GM18526 (cell line): ENCODE data around the gene CD27.

Source experiments
- POLR2A ChIP-seq: IDR thresholded peaks from 3 replicates; pipeline ENCODE4 v1.6.1; 2011; ENCODE audit not compliant: insufficient read length; ENCODE audit errors: extremely low read depth

The CD27 gene

DNA sequence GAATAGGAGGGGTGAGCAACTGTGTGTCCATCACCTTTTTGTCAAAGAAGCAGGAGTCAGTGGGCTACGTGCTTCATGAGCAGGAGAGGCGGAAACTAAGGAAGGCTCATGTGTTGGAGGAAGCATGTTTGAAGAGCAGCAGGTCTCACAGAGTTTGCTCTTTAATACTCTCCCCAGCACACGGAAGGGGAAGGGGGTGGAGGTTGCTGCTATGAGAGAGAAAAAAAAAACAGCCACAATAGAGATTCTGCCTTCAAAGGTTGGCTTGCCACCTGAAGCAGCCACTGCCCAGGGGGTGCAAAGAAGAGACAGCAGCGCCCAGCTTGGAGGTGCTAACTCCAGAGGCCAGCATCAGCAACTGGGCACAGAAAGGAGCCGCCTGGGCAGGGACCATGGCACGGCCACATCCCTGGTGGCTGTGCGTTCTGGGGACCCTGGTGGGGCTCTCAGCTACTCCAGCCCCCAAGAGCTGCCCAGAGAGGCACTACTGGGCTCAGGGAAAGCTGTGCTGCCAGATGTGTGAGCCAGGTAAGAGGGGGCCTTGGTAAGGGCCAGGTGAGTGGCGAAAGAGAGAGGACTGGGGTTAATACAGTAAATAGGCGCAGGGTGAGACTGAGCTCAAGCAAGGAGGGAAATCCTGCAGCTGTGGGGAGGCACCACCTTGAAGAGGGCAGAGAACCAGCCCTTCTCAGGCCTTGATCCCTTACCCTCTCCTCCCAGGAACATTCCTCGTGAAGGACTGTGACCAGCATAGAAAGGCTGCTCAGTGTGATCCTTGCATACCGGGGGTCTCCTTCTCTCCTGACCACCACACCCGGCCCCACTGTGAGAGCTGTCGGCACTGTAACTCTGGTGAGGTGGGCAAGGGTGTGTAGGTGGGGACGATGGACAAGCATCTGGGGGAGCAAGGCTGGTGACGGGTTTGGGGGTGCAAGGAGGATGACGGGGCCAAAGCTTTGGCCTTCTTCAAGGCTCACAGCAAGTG lies at the start of gene CD27:
CD27 (plus strand) TSS at position 252 of the 985 bp plus-strand sequence; CDS start at position 393, 141 bp downstream.
- peak; percentile 50 for TF ChIP-seq POLR2A

DNA sequence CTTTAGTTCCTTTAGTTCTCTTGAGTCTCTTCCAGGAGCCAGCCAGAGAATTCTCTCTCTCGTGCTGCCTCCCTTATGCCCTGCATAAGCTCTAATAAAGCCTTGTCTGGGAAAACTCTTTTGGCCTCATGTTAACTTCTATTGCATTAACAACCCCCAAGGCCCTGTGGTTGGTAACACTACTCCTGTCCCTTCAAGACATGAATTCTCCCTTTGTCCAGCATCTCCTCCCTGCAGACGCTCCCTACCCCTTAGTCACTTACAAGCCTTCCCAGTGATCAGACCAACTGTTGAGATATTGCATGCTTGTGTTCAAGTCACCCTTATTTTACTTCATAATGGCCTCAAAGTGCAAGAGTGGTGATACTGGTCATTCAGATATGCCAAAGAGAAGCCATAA lies 48.7 kb upstream of the CD27 start:
- no peak for TF ChIP-seq POLR2A

DNA sequence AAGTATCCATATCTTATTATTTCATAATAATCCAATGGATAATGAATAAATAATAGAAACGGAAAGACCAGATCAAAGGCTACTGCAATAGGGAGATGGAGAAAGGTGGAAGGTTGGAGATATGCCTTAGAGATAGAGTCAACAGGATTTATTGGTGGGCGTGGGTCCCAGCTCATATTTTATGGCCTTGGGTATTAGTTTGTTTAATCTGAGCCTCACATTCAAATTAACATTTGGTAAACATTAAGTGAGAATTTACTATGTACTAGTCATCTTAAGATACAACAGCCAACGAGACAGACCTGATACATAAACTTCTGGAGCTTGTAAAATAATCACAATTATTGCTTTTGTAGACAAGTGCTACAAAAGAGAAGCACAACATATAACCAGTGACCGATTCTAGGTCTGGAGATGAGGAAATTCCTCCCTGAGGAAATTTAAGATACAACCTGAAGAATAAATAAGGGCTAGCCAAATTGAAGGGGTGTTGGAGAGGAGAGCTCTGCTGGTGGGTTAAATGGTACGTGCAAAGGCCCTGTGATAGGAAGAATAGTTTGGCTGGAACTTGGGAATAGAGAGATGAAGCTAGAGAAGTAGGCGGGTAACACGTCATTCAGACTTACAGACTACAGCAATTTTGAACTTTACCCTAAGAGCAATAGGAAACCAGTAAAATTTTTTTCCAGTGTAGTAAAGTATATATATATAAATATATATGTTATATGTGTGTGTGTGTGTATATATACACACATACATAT lies 44.7 kb upstream of the CD27 start:
- no peak for TF ChIP-seq POLR2A

DNA sequence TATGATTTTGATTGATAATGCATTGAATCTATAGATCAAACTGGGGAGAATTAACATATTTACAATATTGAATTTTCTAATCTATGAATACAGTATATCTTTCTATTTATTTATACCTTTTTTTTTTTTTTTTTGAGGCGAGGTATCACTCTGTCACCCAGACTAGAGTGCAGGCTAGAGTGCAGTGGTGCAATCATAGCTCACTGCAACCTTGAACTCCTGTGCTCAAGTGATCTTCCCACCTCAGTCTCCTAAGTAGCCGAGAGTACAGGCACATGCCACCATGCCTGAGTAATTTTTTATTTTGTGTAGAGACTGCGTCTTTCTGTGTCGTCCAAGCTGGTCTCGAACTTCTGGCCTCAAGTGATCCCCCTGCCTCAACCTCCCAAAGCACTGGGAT lies 40.4 kb upstream of the CD27 start:
- TF ChIP-seq POLR2A = no peak

DNA sequence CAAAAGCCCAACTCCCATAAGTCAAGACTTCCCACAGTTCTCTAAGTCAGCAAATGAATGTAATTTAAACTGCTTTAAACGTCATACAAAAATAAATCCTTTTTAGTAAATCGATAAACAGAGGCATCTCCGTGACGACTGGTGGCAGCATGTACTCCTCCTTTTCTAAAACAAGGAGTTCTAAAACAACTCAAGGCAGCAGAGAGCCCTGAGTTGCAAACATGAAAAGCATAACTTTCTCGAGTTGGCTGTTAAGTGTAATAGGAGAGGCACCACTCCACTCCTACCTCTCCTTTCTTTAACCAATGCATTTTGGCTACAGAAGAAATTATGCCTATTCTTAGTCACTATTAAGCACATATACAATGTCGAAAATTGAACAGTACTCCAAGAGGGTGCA lies 38.8 kb upstream of the CD27 start:
- no peak for TF ChIP-seq POLR2A

DNA sequence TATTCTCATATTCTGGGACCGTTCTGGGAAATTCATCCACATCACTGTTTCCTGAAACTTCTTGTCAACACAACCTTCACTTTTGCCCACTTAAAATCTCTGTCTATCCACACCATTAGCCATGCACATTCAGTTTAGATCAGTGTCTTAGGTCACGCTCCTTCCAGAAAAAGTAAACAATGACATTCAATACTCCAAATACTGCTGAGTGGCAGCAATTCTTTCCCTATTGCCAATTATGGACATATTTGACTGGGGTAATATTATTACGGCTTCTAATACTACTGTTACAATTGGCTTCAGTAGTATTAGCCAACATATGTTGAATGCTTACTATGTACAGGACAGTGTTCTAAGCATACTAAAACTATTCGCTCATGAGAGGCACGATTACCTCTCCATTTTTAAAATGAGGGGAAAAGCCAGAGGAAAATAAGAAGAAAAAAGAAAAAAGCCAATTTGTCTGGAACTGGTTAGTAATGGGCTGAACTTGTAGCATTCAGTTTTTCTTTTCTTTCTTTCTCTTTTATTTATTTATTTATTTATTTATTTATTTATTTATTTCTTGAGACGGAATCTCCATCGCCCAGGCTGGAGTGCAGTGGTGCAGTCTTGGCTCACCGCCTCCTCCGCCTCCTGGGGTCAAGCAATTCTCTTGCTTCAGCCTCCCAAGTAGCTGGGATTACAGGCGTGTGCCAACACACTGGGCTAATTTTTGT lies 37.4 kb upstream of the CD27 start:
- TF ChIP-seq POLR2A = no peak

DNA sequence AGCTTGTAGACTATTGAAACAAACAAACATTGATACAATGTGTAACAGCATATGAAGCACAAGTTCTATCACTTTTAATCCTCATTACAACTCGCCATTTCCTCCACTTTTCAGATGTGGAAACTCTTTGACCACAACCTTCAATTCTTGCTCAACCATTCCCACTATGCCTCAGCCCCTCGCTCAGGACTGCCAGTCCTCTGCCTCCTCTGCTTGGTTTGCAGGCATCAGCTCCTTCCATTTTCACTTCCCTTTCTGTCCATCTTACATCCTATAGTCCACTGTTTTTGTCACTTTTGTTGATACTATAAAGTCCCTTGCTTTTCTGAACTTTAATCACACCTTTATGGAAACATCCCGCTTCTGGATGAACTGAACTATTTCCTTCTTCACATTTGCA lies 28.2 kb upstream of the CD27 start:
- TF ChIP-seq POLR2A = no peak

DNA sequence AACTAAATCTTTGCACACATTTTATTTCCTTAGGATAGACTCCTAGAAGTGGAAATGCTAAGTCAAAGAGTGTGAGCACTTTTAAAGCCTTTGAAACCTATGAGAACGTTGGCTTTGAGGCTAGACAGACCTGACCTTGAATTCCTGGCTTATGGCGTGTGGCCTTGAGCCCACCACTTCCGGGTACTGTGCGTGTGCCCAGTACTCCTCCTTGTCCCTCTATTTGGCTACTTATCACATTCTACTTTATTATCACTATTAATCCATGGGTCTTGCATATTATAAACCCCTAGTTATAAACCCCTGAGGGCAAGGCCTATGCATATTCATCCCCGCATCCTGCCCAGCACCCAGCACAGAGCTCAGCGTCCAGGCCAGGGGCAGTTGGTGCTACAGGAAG lies 26.0 kb upstream of the CD27 start:
- no peak for TF ChIP-seq POLR2A

DNA sequence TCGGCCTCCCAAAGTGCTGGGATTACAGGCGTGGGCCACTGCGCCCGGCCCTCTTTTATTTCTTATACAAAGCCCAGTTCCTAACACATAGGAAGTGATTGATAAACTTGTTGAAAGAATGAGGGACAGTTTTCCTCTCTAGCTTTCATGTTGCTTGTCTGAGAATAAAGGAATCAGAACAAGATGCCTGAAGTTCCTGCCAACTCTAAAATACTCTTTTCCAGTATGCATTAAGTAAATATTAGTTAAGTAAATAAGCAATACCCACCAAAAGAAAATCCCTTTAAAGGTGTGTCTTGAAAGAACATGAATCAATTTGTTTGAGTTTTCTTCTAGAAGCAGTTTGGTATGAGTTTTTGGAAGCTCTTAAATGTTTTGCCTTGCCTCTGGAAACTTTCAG lies 24.4 kb upstream of the CD27 start:
- TF ChIP-seq POLR2A = no peak

DNA sequence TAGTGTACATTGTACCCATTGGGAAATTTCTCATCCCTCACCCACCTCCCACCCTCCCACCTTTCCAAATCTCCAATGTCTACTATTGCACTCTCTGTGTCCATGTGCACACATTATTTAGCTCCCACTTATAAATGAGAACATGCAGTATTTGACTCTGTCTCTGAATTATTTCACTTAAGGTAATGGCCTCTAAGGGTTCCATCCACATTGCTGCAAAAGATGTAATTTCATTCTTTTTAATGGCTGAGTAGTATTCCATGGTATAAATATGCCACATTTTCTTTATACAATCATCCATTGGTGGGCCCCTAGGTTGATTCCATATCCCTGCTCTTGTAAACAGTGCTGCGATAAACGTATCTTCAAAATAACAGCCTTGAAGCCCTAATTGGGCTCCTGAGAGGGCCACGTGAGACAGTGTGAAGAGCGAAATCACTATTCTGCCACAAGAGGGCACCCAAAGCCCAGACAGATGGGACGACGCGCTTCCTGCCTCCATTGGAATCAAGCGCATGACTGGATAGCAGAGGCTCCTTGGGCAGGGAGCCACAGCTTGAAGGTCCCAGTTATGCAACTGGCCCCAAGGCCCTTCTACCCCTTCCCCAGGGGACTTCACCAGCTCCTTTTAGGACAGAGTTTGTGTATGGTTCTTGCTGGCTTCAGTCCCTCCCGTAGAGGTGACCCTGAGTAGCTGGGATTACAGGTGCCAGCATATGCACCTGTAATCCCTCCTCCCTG lies 21.3 kb upstream of the CD27 start:
- TF ChIP-seq POLR2A = no peak

DNA sequence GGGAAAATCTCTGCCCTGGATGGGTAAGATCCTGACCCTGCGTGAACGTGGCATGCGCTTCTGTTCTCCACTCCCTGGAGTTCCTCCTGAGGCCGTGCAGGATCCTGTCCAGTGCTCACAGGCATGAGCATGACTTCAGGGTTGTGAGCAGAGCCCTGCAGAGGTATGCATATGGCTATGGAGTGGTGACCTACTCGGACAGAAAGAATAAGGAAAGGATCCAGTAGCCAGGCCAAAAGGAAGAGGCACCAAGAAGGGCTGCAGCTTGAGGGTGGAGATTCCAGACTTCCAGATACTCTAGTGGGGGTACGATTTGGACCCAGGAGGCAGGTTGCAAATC lies 20.8 kb upstream of the CD27 start:
- no peak for TF ChIP-seq POLR2A

DNA sequence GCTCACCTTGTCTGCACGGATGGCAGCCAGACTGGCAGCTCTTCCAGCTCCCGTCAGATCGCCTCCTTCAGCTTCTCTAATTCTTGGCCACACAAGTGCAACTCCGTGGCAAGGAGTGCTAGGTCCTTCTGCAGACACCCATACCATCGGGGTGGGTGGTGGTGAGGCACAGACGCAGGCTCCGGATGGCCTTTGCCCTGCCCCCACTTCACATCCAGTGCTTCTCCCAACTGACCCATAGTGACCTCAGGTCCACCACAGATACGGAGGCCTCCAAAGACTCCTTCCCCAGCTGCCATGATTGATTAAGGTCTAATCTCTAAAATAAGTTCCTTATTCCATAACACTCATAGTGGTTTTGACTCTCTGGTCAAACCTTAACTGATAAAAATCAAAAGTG lies 19.9 kb upstream of the CD27 start:
- no peak for TF ChIP-seq POLR2A

DNA sequence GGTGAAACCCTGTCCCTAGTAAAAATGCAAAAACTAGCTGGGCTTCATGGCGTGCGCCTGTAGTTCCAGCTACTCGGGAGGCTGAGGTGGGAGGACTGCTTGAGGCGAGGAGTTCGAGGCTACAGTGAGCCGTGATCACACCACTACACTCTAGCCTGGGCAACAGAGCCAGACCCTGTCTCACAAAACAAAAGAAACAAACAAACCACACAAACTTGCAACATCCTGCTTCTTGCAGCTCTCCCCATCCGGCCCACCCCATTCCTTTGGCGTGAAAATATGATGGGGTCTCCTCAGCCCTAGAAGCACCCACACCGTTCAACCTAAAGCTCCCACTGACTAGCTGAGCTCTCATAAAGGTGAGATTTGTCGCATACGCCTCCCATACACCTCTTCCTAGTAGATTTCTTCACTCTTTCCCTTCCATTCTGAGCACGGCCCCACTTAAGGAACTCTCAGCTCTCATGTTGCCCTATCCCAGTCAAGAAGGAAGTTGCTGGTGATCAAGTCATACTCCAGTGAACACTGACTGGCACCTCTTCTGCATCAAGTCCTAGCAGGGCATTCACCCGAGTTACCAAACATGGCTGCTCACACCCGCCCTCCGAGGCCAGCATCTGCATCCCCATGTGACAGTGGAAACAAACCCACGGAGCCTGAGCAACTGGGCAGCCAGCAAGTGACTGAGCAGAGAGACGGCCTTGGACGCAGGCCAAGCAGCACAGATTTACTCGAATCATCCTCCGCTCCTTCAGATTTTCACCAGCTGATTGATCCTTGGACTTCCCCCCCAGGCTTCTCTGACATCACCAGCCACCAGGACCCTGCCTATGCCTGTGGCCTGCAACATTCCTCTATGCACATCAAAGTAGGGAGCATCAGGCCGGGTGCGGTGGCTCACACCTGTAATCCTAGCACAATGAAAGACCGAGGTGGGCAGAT lies 18.9 kb upstream of the CD27 start:
- no peak for TF ChIP-seq POLR2A
